ENCODE results near the gene NYNRIN.

NYNRIN gene

GRCh38 chr14:24416932-24417619 is 18.3 kb downstream of the NYNRIN start:
- DNase-seq, result no peak

DNA sequence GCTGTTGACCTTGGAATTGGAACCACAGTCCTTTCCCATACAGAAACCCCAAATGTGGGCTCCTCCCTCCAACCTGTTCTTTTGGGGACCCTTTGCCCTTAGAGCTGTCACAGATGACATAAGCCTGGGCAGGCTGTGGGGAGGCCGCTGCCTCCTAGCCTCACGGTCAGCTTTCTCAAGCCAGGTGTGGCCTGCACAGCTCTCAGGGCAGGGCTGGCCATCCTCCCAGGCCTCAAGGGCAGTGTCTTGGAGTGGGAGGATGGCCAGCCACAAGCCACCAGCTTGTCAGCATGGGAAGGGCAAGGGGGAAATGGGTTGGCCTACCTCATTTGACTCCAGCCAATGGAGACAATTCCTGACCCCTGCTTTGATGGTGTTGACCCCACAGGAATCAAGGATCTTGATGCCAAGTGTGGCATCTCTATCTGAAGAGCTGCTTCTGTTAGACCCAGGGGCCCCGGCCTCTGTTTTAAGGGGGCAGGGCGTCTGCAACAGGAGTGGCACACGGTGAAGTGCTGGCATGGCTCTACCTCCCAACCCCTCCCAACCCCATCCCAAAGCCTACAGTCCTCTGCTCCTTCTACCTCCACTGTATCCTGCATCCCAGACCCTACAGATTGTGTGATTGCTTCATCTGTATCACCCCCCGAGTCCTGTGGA is 19.2 kb downstream of the NYNRIN start:
- no peak for DNase-seq

GRCh38 chr14:24418492-24418873 is 19.7 kb downstream of the NYNRIN start:
- DNase-seq, result no peak

DNA sequence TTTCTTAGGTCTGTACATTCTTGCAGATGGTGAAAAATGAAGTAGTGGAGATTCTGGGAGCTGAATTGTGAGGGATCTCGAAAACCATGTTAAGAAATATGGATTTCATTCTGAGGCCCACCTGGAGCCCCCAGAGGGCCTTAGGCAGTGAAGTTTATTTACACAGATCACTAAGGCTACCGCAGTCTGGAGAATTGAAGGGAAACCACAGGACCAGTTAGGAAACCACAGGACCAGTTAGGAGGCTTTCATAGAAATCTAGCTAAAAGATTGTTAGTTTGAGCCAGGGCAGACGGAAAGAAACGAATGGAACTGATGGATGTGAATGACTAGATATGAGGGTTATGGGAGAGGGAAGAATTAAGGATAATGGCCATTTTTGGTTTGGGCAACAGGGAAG is 23.5 kb downstream of the NYNRIN start:
- DNase-seq, result no peak

- no peak for DNase-seq
These were observed 24.1 kb downstream of the NYNRIN start for GRCh38 chr14:24422694-24423601.

DNA sequence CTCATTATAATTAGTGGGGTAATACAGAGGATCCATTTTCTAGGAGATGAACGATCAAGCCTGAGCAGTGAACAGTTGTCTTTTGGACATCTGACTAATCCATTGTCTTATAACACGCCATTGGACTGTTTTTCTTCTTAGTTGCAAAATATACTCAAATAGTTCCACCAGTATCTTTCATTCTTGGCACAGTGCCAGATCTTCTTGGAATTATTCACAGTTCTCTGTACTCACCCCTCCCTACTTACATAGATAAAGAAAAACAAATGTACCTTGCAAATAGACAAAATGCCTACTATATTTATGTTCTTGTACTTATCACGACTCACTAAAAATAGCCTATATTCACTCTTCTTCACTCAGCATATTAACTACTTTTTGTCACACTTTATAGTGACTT is 26.9 kb downstream of the NYNRIN start:
- DNase-seq, result no peak

GRCh38 chr14:24426150-24426911 is 27.5 kb downstream of the NYNRIN start:
- no peak for DNase-seq

GRCh38 chr14:24426912-24427536 is 28.2 kb downstream of the NYNRIN start:
- no peak for DNase-seq

DNA sequence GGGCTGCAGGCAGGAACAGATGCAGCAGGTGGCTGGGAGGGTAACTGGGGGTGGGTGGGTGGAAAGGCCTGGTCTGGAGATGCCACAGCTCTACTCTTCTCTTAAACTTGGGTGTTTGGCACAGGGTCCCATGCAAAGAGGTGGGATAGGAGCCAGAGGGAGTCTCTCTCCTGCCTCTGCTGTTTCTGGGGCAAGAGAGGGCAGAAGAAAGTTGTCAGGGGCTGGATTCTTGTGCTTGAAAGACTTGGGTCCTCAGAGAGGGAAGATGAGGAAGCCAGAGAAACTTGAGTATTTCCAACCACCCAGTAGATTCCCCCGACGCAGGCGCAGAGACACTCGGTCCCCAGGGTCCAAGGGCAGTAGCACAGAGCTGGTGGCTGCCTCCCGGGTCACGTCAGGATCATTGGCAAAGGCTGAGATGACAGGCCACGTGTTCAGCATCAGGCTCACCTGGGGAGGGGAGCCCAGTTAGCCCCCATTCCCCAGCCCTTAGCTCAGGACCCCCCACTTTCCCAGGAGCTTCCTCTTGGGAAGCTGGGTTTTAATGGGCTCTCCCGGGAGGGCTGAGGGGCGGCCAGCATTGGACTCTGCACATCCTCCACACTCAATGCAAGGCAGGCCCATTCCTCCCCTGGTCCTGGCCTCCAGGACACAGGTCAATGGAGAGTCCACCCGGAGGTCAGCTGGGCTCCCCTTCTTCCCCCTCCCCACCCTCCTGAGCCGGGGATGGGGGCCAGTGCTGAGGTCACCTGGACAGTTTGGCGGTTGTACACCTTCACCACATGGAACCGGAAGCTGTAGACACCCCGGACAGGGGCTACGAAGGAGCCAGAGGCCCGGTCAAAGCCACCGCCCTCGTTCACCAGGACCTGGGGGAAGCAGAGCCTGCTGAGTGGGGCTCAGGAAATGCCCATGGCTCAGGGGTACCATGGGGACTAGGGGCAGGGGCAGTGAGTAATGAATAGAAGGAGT is 29.0 kb downstream of the NYNRIN start:
- DNase-seq, result no peak

DNA sequence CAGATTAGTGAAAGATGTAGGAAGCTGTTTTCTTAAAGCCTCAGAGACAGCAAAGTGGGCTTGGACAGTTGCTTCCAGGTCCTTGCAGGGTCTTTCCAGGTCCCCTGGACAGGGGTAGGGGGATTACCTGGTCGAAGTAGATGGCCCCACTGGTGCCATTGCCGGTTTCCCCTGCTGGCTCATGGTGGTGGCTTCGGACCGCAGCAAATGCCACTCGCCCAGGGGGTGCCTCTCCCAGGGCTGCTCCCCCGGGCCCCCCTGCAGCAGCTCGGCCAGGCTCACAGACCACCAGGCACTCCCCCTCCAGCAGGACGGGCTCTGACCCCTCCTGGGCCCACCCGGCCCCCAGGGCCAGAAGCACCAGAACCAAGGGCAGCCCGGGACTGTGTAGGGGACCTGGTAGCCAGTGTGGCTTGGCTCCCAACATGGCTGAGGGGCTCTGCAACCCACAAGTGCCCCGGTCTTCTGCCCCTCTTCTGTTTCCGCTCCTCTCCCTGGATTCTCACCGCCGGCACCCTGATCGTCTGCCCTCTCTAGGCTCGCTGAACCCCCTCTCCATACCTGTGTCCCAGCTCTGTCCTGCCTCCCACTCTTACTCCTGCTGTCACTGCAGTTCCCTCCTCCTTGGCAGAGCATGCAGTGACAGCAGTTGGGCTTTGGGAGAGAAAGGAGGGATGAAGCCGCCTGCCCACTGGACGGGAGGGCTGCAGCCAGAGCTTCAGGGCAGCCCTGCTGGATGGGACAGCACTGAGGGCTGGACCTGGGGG is 30.0 kb downstream of the NYNRIN start:
- DNase-seq, result no peak

GRCh38 chr14:24429395-24430142 is 30.8 kb downstream of the NYNRIN start, which contains the start of the genes CBLN3 and KHNYN:
CBLN3 (minus strand) TSS chr14:24429668; CDS start chr14:24429054, 614 bp downstream.
KHNYN (plus strand) TSS chr14:24429954; CDS start chr14:24430731, 777 bp downstream.
- no peak for DNase-seq

DNA sequence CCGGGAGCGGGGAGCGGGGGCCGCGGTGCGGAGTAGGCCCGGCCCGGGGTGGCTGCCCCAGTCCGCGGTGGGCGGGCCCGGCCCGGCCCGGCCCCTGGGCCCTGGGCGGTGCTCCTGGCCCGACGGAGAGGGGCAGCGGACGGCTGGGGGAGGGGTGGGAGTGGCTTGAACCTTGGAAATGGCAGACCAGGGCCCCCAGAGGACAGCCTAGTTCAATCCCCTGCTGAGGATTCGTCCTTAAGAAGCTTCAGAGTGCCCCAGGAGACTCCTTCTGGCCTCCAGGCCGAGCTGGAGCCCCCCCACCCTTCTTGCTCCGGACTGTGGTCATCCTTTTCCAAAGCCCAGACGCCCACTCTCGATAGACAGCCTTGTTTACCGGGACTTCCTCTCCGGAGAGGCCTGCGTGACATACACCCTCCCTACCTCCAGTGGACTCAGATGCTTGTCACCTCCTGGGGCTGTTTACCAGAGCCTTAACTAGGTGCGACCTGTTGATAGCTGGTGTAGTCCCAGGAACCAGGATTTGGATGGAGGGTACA is 31.4 kb downstream of the NYNRIN start:
- DNase-seq, result no peak

DNA sequence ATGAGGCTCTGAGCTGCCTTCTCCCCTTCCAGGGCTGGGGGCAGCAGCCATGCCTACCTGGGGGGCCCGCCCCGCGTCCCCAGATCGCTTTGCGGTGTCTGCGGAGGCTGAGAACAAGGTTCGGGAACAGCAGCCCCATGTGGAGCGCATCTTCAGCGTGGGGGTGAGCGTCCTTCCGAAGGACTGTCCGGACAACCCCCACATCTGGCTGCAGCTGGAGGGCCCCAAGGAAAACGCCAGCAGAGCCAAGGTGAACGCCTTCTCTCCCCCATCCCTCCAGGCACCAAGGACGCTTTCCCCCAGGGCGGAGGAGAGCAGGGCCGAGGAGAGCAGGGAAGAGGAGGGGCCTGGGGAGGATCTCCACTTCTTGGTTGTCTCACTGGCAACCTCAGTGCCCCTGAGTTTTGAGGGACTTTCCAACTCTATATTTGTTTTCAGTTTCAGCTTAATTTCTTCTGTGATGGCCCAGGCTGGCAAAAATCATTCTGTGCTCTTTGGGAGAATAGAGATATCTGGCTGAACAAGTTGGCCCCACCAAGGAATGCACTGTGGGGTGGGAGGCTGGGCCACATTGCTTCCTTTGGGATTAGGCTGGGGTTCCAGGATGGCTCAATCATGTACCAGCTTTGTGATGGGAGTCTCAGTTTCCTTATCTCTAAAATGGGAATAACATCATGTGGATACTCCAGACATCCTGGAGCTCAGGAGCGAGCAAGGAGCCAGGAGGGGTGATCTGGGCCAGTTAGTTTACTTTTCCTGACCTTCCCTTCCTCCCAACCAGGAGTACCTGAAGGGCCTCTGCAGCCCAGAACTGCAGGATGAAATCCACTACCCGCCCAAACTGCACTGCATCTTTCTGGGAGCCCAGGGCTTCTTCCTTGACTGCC is 32.1 kb downstream of the NYNRIN start:
- DNase-seq, result no peak

DNA sequence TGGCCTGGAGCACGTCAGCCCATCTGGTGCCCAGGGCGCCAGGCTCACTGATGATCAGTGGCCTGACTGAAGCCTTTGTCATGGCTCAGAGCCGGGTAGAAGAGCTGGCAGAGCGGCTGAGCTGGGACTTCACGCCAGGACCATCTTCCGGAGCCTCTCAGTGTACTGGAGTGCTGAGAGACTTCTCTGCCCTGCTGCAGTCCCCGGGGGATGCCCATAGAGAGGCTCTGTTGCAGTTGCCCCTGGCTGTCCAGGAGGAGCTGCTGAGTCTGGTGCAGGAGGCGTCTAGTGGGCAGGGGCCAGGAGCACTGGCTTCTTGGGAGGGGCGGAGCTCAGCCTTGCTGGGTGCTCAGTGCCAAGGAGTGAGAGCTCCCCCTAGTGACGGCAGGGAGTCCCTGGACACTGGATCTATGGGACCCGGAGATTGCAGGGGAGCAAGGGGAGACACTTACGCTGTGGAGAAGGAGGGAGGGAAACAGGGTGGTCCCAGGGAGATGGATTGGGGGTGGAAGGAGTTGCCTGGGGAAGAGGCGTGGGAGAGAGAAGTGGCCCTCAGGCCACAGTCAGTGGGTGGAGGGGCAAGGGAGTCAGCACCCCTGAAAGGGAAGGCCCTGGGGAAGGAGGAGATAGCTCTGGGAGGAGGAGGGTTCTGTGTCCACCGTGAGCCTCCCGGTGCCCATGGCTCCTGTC is 32.9 kb downstream of the NYNRIN start:
- peak; percentile 90 for DNase-seq

GRCh38 chr14:24432259-24433131 is 33.7 kb downstream of the NYNRIN start:
- DNase-seq, result no peak

GRCh38 chr14:24434036-24434435 is 35.2 kb downstream of the NYNRIN start:
- no peak for DNase-seq
